Epithelial cell of esophagus (primary cell): ENCODE measurements around the gene MBP.

ENCODE experiments used
- DNase-seq: peaks from one replicate; pipeline ENCODE4 v3.0.0; 2010; ENCODE audit warnings: low read depth
- H3K4me3 ChIP-seq: 2 replicates; pipeline ENCODE4 v1.5.1; 2011; ENCODE audit warnings: mild to moderate bottlenecking, low read length, control low read depth
- CTCF ChIP-seq: IDR thresholded peaks from 2 replicates; pipeline ENCODE4 v1.5.1; 2011; ENCODE audit warnings: low read depth, mild to moderate bottlenecking, low read length, control low read depth, inconsistent platforms; ENCODE audit not compliant: insufficient read depth; ENCODE audit errors: missing control alignments

Gene MBP

GRCh38 chr18:77012120-77012519 lies 120.5 kb downstream of the MBP start:
- H3K4me3 ChIP-seq: no peak overlapping the region

GRCh38 chr18:77009675-77010074 lies 122.9 kb downstream of the MBP start:
- no peak for DNase-seq
- TF ChIP-seq CTCF: no peak
- H3K4me3 ChIP-seq: no peak overlapping the region

More at GRCh38 chr18:77012120-77012519, 120.5 kb downstream of the MBP start:
- TF ChIP-seq CTCF: no peak
- DNase-seq: no peak

- TF ChIP-seq CTCF: no peak
- DNase-seq: no peak
- no peak overlapping the region for H3K4me3 ChIP-seq
These were observed 123.8 kb downstream of the MBP start for GRCh38 chr18:77008576-77009315.

- TF ChIP-seq CTCF: no peak
- no peak overlapping the region for H3K4me3 ChIP-seq
- DNase-seq: no peak
These were observed 124.6 kb downstream of the MBP start for GRCh38 chr18:77008006-77008405.

- no peak overlapping the region for H3K4me3 ChIP-seq
- DNase-seq: no peak
- no peak for TF ChIP-seq CTCF
These were observed 125.3 kb downstream of the MBP start for GRCh38 chr18:77007251-77007650.

GRCh38 chr18:77006305-77007175 lies 126.0 kb downstream of the MBP start:
- TF ChIP-seq CTCF: no peak
- no peak overlapping the region for H3K4me3 ChIP-seq
- no peak for DNase-seq
